Effector memory CD8-positive, alpha-beta T cell (primary cell): ENCODE results near the gene TICRR.

Experiments
- ATAC-seq: fragments of 150-1000 bp; cut with Tn5 transposase; replicated peaks from 2 replicates; pipeline ENCODE4 v1.10.0; 2021; ENCODE audit warnings: mild to moderate bottlenecking, moderate library complexity
- DNase-seq, 3 experiments: peaks; one replicate each; pipeline ENCODE4 v3.0.0; 2021
- H3K27ac Mint-ChIP-seq, 2 donors: one replicate each; pipeline ENCODE4 v1.8.0; 2022; ENCODE audit warnings: mild to moderate bottlenecking in 2 of 2, mixed read lengths in 2 of 2, moderate library complexity in 2 of 2
- H3K27me3 Mint-ChIP-seq, 2 donors: one replicate each; pipeline ENCODE4 v1.8.0; 2022; ENCODE audit warnings: mixed read lengths in 2 of 2
- H3K36me3 Mint-ChIP-seq: one replicate; pipeline ENCODE4 v1.8.0; 2022; ENCODE audit warnings: mild to moderate bottlenecking, moderate library complexity, mixed read lengths; ENCODE audit not compliant: insufficient read depth
- H3K4me1 Mint-ChIP-seq, 2 donors: one replicate each; pipeline ENCODE4 v1.8.0; 2022; ENCODE audit warnings: low read depth in 2 of 2, mixed read lengths in 2 of 2
- H3K4me3 Mint-ChIP-seq, 2 donors: one replicate each; pipeline ENCODE4 v1.8.0; 2022; ENCODE audit warnings: mild to moderate bottlenecking in 2 of 2, mixed read lengths in 2 of 2, moderate library complexity in 2 of 2
- H3K9me3 Mint-ChIP-seq, 2 donors: one replicate each; pipeline ENCODE4 v1.8.0; 2022; ENCODE audit warnings: mixed read lengths in 2 of 2

TICRR gene

DNA sequence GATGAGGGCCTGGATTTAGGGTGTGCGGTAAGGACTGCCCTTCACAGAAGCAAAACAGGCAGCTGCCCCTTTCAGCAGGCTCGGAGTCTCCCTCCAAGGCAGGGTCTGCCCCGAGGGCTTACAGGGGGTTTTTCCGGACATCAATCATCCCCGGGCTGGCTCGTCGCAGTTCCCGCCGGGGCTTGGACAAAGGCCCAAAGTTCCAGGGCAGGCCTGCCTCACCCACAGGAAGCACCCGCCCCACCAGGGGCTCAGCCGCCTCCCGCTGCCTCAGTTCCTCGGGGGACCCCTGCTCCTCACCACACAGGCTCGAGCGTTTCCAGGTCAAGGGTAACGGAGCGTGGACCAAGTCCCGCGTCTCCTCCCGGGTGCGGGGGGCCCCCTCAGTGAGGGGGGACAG lies 53.0 kb downstream of the TICRR start:
- DNase-seq = no peak
- H3K27ac Mint-ChIP-seq = no peak overlapping the region
- ATAC-seq = no peak

DNA sequence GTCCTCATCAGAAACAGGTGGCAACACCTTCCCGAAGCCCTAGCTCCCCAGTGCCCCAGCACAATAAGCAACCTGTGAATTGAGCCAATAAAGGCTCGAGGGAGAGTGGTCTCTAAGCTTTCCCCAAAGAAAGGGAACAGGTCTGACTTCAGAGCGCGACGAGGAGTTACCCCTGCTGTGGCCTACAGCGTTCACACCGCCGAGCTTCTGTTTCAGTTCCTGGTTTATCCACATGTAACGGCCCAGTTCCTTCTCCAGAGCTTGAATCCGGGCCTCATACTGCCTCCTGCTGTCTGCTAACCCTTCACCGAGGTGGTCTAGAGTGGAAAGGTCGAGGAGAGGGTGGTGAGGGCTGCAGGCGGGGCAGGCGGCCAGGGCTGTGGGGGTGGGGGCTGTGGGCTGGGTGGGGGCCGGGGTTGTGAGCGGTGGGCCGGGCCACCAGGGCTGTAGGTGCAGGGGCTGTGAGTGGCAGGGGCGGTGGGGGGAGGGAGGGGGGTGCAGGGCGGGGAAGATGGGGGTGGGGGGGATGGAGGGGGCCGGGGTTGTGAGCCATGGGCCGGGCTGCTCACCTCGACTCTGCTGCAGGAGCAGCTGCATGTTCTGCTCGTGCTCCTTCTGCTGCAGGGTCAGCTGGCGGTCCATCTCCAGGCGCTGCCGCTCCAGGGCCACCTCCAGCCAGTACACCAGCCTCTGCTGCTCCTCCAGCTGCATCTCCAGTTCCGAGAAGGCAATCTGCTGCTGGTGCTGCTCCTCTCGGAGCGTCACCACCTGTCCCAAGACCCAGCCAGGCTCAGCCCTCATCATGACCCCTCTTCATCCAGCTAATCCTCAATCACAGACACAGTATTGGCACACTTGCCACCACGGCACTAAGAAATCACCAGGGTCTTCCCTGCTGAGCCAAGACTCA lies 53.8 kb downstream of the TICRR start:
- Mint-ChIP-seq H3K27ac (no peak overlapping the region), H3K9me3 (no peaks in the 10 kb centered on the region), H3K36me3 (peaks cover 3% of the 10 kb centered on the region), H3K27me3 (peaks cover 0 to 27% of the 10 kb centered on the region in 2 donors), H3K4me3 (no peak overlapping the region), H3K4me1 (no peaks in the 10 kb centered on the region)
- ATAC-seq (no peak), DNase-seq (no peak)

More for the DNA sequence above, 53.0 kb downstream of the TICRR start:
- H3K4me1 Mint-ChIP-seq = no peaks in the 10 kb centered on the region
- H3K36me3 Mint-ChIP-seq = peaks cover 3% of the 10 kb centered on the region
- no peaks in the 10 kb centered on the region for H3K9me3 Mint-ChIP-seq
- H3K4me3 Mint-ChIP-seq = no peak overlapping the region
- H3K27me3 Mint-ChIP-seq = peaks cover 0 to 20% of the 10 kb centered on the region in 2 donors

DNA sequence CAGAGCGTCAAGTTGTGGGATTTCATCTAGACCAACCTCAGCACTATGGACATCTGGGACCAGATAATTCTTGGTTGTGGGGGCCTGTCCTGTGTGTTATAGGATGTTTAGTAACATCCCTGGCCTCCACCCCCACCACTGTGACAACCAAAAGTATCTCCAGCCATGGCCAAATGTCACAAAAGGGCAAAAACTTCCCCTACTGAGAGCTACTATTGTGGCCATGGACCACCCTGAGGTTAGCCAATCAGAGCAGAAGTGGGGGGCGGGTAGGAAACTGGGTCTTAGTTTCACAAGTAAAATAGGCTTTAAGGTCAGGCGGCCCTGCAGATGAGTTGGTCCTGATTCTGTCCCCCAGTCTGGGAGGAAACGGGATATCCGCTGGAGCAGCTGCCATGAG lies 54.6 kb downstream of the TICRR start:
- DNase-seq = no peak
- no peak for ATAC-seq
- H3K27me3 Mint-ChIP-seq = peaks cover 0 to 31% of the 10 kb centered on the region in 2 donors
- H3K27ac Mint-ChIP-seq = no peak overlapping the region
- H3K4me3 Mint-ChIP-seq = no peak overlapping the region
- no peaks in the 10 kb centered on the region for H3K4me1 Mint-ChIP-seq
- peaks cover 3% of the 10 kb centered on the region for H3K36me3 Mint-ChIP-seq
- no peaks in the 10 kb centered on the region for H3K9me3 Mint-ChIP-seq

DNA sequence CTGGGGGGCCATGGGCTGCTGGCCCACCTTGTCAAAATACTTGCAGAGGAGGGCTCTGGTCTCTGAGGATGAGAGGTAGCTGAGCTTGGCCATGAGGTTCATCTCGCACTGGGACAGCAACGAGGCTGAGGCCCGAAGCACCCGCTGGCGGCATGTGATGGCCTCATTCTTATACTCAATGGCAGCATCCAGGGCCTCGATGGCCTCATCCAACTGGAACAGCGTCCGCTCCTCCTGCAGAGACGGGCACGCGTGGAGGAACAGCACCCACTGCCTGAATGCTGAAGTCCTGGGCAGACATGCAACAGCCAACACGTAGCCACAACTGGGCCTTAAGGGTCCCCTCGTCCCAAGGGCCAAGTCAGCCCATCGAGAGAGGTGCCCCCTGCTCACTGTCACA lies 55.0 kb downstream of the TICRR start:
- Mint-ChIP-seq H3K36me3 (peaks cover 3% of the 10 kb centered on the region), H3K4me3 (no peak overlapping the region), H3K4me1 (no peaks in the 10 kb centered on the region), H3K27ac (no peak overlapping the region), H3K9me3 (no peaks in the 10 kb centered on the region), H3K27me3 (peaks cover 0 to 31% of the 10 kb centered on the region in 2 donors)
- ATAC-seq (no peak), DNase-seq (no peak)

DNA sequence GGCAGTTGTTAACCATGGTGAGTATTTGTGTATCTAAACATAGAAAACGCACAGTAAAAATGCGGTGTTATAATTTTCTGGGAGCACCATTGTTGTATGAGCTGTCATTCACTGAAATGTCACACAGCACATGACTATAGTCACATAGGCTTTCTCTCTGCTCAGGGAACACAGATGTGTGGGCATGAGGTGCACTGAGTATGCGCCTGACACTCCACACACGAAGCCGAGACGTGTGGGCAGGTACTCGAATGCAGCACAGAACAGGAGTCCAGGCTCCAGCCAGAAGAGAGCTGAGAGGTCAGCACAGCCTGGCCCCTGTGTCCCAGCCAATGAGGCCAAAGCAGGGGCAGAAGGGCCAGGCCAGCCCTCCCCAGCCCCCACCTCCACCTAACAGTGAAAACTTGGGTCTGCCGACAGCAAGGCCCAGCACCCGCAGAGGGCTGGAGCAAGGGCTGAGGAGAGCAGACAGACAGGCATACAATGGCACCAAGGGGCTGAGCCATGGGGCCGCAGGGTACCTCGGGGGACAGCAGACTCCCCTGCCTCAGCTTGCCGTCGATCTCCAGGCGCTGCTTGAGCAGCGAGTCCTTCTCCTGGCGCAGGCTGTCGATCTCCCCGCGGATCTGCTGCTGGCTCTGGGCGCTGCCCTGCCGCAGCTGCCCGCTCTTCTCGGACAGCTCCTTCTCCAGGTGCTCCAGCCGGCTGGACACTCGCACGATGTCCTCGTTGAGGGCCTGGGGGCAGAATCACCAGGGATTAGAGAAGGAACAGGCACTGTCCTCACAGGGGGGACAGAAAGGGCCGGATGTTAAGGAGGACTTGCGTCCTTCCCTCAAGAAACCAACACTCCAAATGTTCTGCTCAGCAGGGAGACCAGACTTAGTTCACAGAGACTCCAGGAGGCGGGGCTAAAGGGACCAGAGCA lies 56.0 kb downstream of the TICRR start:
- DNase-seq (no peak), ATAC-seq (no peak)
- no peak overlapping the region for H3K27ac Mint-ChIP-seq
- H3K4me3 Mint-ChIP-seq = no peak overlapping the region
- H3K4me1 Mint-ChIP-seq = no peaks in the 10 kb centered on the region
- H3K36me3 Mint-ChIP-seq = peaks cover 3% of the 10 kb centered on the region
- H3K9me3 Mint-ChIP-seq = no peaks in the 10 kb centered on the region
- H3K27me3 Mint-ChIP-seq = peaks cover 0 to 31% of the 10 kb centered on the region in 2 donors

DNA sequence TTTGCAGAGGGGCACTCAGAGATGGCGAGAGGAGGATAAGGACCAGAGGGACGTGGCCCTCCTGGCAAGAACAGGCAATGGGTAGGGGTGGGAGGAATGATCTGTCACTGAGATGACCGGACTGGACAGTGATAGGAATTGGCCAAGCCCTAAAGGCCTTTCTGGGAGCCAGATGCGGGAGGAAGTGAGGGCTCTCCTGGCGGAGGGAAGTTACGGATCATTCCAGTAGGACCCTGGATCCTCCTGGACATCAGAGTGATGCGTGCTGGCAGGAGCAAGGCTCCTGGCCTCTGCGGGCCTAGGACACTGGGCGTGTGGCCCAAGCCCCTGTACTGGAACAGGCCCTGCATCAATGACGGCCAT lies 56.6 kb downstream of the TICRR start:
- peaks cover 0 to 31% of the 10 kb centered on the region in 2 donors for H3K27me3 Mint-ChIP-seq
- no peaks in the 10 kb centered on the region for H3K4me1 Mint-ChIP-seq
- no peaks in the 10 kb centered on the region for H3K9me3 Mint-ChIP-seq
- ATAC-seq (no peak), DNase-seq (no peak)
- H3K4me3 Mint-ChIP-seq = no peak overlapping the region
- no peak overlapping the region for H3K27ac Mint-ChIP-seq
- peaks cover 3% of the 10 kb centered on the region for H3K36me3 Mint-ChIP-seq

DNA sequence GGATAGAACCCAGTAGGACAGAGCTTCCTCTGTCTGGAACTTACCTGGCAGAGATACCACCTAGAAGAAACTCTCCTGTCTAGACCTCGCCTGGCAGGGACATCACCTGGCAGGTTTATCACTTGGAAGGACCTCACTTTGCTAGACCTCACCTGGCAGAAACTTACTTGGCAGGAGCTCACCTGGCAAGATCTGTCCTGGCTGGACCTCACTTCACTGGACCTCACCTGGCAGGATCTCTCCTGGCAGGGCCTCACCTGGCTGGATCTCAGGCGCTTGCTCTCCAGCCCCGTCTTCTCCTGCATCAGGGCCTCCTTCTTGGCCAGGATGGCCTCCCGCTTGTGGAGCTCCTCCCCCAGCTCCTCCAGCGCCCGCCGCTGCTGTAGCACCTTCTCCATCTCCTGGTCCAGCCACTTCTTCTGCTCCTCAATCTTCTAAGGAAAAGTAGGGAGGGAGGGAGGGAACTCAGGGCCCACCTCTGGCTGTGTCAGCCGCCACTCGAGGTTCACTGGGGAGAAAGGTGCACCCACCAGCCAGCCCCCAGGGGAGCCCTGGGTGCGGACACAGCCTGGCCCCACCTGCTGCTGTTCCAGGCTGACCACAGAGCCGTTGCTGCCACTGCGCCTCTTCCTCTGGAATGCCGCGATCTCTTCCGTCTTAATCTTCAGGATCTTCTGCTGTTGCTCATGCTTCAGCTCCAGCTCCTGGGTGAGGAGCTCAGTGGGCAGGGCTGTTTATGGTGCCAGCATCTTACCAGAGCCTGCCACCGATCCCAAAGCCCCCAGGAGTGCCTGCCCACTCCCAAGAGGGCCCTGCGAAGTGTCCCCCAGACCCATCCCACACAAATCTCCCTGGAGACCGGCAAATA lies 57.5 kb downstream of the TICRR start:
- ATAC-seq (no peak), DNase-seq (no peak)
- H3K27me3 Mint-ChIP-seq = peaks cover 0 to 31% of the 10 kb centered on the region in 2 donors
- no peak overlapping the region for H3K27ac Mint-ChIP-seq
- H3K4me3 Mint-ChIP-seq = no peak overlapping the region
- no peaks in the 10 kb centered on the region for H3K4me1 Mint-ChIP-seq
- peaks cover 3% of the 10 kb centered on the region for H3K36me3 Mint-ChIP-seq
- no peaks in the 10 kb centered on the region for H3K9me3 Mint-ChIP-seq

DNA sequence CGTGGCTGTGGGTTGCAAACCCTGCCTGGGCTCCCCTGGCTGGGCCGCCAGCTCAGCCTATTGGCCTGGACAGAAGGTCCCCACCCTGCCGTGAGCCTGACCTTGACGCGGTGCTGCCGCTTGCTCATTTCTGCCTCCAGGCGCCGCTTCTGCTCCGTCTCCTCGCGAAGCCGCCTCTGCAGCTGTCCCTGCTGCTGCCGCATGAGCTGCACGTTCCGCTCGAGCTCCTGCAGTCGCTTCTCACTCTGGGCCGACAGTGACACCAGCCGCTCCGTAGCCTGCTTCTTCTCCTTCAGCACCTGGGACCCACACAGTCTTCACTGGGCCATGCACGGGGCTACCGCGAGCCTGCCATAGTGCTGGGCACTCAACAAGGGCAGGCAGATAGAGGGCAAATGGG lies 58.3 kb downstream of the TICRR start:
- Mint-ChIP-seq H3K27ac (no peak overlapping the region), H3K4me3 (no peak overlapping the region), H3K9me3 (no peaks in the 10 kb centered on the region), H3K27me3 (peaks cover 0 to 31% of the 10 kb centered on the region in 2 donors), H3K36me3 (peaks cover 3% of the 10 kb centered on the region), H3K4me1 (no peaks in the 10 kb centered on the region)
- DNase-seq (no peak), ATAC-seq (no peak)

DNA sequence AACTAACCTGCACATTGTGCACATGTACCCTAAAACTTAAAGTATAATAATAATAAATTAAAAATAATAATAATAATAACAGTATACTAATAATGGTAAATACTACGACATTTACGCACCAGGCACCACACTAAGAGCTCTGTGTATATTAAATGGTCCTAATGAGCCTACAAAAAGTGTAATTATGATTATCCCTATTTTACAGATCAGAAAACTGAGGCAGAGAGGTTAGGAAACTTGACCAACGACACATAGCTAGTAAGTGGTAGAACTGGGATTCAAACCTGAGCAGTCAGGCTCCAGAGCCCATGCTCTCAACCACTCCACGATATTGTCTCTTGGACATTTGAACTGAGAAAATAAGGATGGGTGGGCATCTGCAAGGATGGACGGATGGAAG lies 65.0 kb downstream of the TICRR start:
- no peak for ATAC-seq
- H3K4me3 Mint-ChIP-seq = no peak overlapping the region

DNA sequence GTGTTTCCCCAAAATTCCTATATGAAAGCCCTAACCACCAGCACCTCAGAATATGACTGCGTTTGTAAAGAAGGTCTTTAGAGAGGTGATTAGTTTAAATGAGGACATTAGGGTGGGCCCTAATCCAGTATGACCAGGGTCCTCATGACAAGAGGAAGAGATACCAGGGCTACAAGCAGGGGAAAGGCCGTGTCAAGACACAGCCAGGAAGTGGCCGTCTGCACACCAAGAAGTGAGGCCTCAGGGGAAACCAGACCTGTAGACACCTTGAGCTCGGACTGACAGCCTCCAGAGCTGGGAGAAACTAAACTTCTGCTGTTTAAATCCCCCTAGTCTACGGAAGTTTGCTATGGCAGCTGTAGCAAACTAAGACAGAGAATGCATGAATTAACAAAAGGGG lies 65.8 kb downstream of the TICRR start:
- H3K4me1 Mint-ChIP-seq = no peaks in the 10 kb centered on the region
- peaks cover 0 to 14% of the 10 kb centered on the region in 2 donors for H3K27me3 Mint-ChIP-seq
- DNase-seq (no peak), ATAC-seq (no peak)
- H3K4me3 Mint-ChIP-seq = no peak overlapping the region
- H3K36me3 Mint-ChIP-seq = no peaks in the 10 kb centered on the region
- no peaks in the 10 kb centered on the region for H3K9me3 Mint-ChIP-seq
- no peak overlapping the region for H3K27ac Mint-ChIP-seq

More for the DNA sequence above, 65.0 kb downstream of the TICRR start:
- DNase-seq = no peak
- no peaks in the 10 kb centered on the region for H3K36me3 Mint-ChIP-seq
- no peak overlapping the region for H3K27ac Mint-ChIP-seq
- no peaks in the 10 kb centered on the region for H3K9me3 Mint-ChIP-seq
- H3K27me3 Mint-ChIP-seq = peaks cover 0 to 10% of the 10 kb centered on the region in 2 donors
- H3K4me1 Mint-ChIP-seq = no peaks in the 10 kb centered on the region

DNA sequence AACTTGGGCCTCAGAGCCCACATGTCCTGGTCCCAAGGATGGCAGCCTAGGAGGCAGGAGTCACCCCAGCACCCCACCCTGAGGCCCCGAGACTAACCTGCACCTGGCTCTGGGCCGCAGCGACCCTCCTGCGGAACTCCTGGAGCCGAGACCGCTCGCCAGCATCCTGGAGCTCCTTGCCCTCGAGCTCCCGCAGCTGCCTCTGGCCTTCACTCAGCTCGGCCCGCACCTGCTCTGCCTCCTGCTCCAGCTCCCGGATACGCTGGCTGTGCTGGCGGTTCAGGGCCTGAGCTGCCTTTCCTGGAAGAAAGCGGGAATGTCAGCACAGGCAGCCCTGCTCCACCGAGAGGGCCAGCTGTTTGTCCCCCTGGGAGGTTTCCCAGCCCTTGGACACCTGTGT lies 66.8 kb downstream of the TICRR start:
- ATAC-seq (no peak), DNase-seq (no peak)
- Mint-ChIP-seq H3K36me3 (no peaks in the 10 kb centered on the region), H3K4me3 (no peak overlapping the region), H3K27me3 (peaks cover 0 to 24% of the 10 kb centered on the region in 2 donors), H3K27ac (no peak overlapping the region), H3K4me1 (peaks cover under 1 to 2% of the 10 kb centered on the region in 2 donors), H3K9me3 (no peaks in the 10 kb centered on the region)

DNA sequence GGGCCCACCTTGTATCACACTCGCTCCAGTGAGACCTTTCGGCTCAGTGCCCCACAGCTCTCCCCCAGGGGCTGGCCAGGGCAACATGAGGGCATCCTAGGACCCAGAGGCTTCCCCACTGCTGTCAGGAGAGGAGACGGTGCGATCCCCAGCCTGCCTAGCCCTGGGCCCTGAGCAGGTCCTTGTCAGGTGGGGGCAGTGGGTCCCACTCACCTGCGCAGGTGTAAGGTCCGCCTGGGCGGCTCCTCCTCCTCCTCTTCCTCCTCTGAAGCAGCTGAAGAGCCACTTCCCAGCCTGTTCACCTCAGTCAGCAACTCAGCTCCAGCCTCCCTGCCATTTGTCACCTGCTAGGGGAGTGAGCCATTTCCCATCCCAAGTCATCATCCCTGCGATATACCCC lies 70.4 kb downstream of the TICRR start:
- no peak overlapping the region for H3K27ac Mint-ChIP-seq
- peaks cover 3 to 5% of the 10 kb centered on the region in 2 donors for H3K4me1 Mint-ChIP-seq
- H3K9me3 Mint-ChIP-seq = no peaks in the 10 kb centered on the region
- DNase-seq = no peak
- H3K4me3 Mint-ChIP-seq = no peak overlapping the region
- H3K36me3 Mint-ChIP-seq = no peaks in the 10 kb centered on the region
- peaks cover 0 to 31% of the 10 kb centered on the region in 2 donors for H3K27me3 Mint-ChIP-seq
- no peak for ATAC-seq
